Measurements from ENCODE around the gene PIEZO1.
A peak's percentile ranks its signal among the peaks of the same experiment; 100 is the strongest.

PIEZO1 gene

GRCh38 chr16:88748364-88748763, 36.7 kb downstream of the PIEZO1 start:
- DNase-seq, result no peak

- peak in 2 of 5 experiments; percentile 28 to 74 for DNase-seq
Observed at GRCh38 chr16:88747588-88748301, 37.3 kb downstream of the PIEZO1 start.

GRCh38 chr16:88746506-88746905, 38.5 kb downstream of the PIEZO1 start:
- DNase-seq, result no peak

- DNase-seq, result no peak
Observed at GRCh38 chr16:88744577-88745521, 40.2 kb downstream of the PIEZO1 start.

GRCh38 chr16:88743693-88744576, 41.1 kb downstream of the PIEZO1 start:
- peak; percentile 54 to 70 (median 64) for DNase-seq

- DNase-seq, result no peak
Observed at GRCh38 chr16:88742896-88743605, 42.0 kb downstream of the PIEZO1 start.

- DNase-seq, result no peak
Observed at GRCh38 chr16:88741368-88741767, 43.7 kb downstream of the PIEZO1 start.

GRCh38 chr16:88740727-88741055, 44.3 kb downstream of the PIEZO1 start:
- no peak for DNase-seq

GRCh38 chr16:88739977-88740726, 44.9 kb downstream of the PIEZO1 start:
- no peak for DNase-seq

GRCh38 chr16:88739139-88739976, 45.7 kb downstream of the PIEZO1 start:
- DNase-seq, result no peak

GRCh38 chr16:88738151-88739084, 46.6 kb downstream of the PIEZO1 start:
- no peak for DNase-seq

GRCh38 chr16:88737298-88738150, 47.5 kb downstream of the PIEZO1 start:
- peak; percentile 52 to 73 (median 56) for DNase-seq

GRCh38 chr16:88736496-88736895, 48.5 kb downstream of the PIEZO1 start:
- no peak for DNase-seq

GRCh38 chr16:88736088-88736487, 48.9 kb downstream of the PIEZO1 start:
- DNase-seq, result no peak

GRCh38 chr16:88735616-88736015, 49.4 kb downstream of the PIEZO1 start:
- no peak for DNase-seq

GRCh38 chr16:88735121-88735520, 49.9 kb downstream of the PIEZO1 start:
- no peak for DNase-seq

GRCh38 chr16:88734361-88734728, 50.7 kb downstream of the PIEZO1 start:
- DNase-seq, result no peak

- DNase-seq, result no peak
Observed at GRCh38 chr16:88733630-88734360, 51.2 kb downstream of the PIEZO1 start.
